Cardiac fibroblast (primary cell): ENCODE results near the gene FRAS1.

Source experiments
- DNase-seq, 2 donors: peaks; one replicate each; pipeline versions ENCODE4 v3.0.0 to v3.0.0-alpha.2; 2010; ENCODE audit warnings: low read depth in 2 of 2
- H3K4me3 ChIP-seq, 2 donors: replicated peaks in 1 of 2; 1 replicate in 1 of 2; 2 replicates in 1 of 2; pipeline ENCODE4 v1.5.1; 2011; ENCODE audit warnings: low read depth in 2 of 2, low read length in 2 of 2, mild to moderate bottlenecking in 2 of 2, moderate library complexity in 1 of 2
- CTCF ChIP-seq: IDR thresholded peaks from one replicate; pipeline ENCODE4 v1.5.1; 2011; ENCODE audit warnings: low read depth, mild to moderate bottlenecking, low read length, inconsistent platforms

The FRAS1 gene

GRCh38 chr4:78527103-78527502, 470.0 kb downstream of the FRAS1 start:
- H3K4me3 ChIP-seq = no peak overlapping the region
- DNase-seq = no peak
- no peak for TF ChIP-seq CTCF

GRCh38 chr4:78527555-78527954, 470.4 kb downstream of the FRAS1 start:
- TF ChIP-seq CTCF = no peak
- H3K4me3 ChIP-seq = no peak overlapping the region
- no peak for DNase-seq

GRCh38 chr4:78528327-78528726, 471.2 kb downstream of the FRAS1 start:
- peak in 1 of 2 donors; percentile 66 for DNase-seq
- no peak overlapping the region for H3K4me3 ChIP-seq
- no peak for TF ChIP-seq CTCF

GRCh38 chr4:78529569-78530209, 472.6 kb downstream of the FRAS1 start:
- peak; percentile 54 to 80 for DNase-seq
- no peak overlapping the region for H3K4me3 ChIP-seq
- TF ChIP-seq CTCF = no peak

GRCh38 chr4:78532046-78532445, 474.9 kb downstream of the FRAS1 start:
- no peak for DNase-seq
- H3K4me3 ChIP-seq = no peak overlapping the region
- no peak for TF ChIP-seq CTCF

GRCh38 chr4:78533854-78534253, 476.7 kb downstream of the FRAS1 start:
- no peak overlapping the region for H3K4me3 ChIP-seq
- TF ChIP-seq CTCF = no peak
- no peak for DNase-seq
